GM23338 (cell line): ENCODE data around the gene HDHD5. TPM values are rescaled to one million over a fixed set of nuclear protein-coding genes. Genes with fewer than 3 reads are reported as not detected.

Experiments used
- ATAC-seq: fragments of 200-7000 bp; cut with Tn5 transposase; 3 replicates; pipeline ENCODE4 v1.9.1; 2020
- DNase-seq: peaks from one replicate; pipeline ENCODE4 v3.0.0-alpha.2; 2015; ENCODE audit warnings: low spot score
- H2AFZ ChIP-seq: fragments of 200-600 bp; sonication (generic); 2 replicates; pipeline ENCODE4 v1.8.0; 2016; ENCODE audit warnings: antibody characterized with exemption, mild to moderate bottlenecking, moderate library complexity
- H3F3A ChIP-seq: fragments of 200-600 bp; sonication (generic); replicated peaks from 2 replicates; pipeline ENCODE4 v1.8.0; 2017; ENCODE audit warnings: antibody characterized with exemption, mixed run types, low read depth
- H3K27ac ChIP-seq: fragments of 200-600 bp; sonication (generic); 2 replicates; pipeline ENCODE4 v1.6.1; 2016; ENCODE audit warnings: low read depth
- H3K27me3 ChIP-seq: fragments of 200-600 bp; sonication (generic); 2 replicates; pipeline ENCODE4 v1.8.0; 2016; ENCODE audit warnings: mild to moderate bottlenecking, mixed run types, moderate library complexity; ENCODE audit not compliant: insufficient read depth
- H3K36me3 ChIP-seq: fragments of 200-600 bp; sonication (generic); 2 replicates; pipeline ENCODE4 v1.8.0; 2016; ENCODE audit warnings: mild to moderate bottlenecking; ENCODE audit not compliant: insufficient read depth
- H3K4me1 ChIP-seq: fragments of 200-600 bp; sonication (generic); 2 replicates; pipeline ENCODE4 v1.8.0; 2016; ENCODE audit warnings: mild to moderate bottlenecking, moderate library complexity; ENCODE audit not compliant: insufficient read depth
- H3K4me2 ChIP-seq: fragments of 200-600 bp; sonication (generic); 2 replicates; pipeline ENCODE4 v1.7.1; 2017; ENCODE audit warnings: mixed run types
- H3K4me3 ChIP-seq: fragments of 200-600 bp; sonication (generic); 2 replicates; pipeline ENCODE4 v1.6.1; 2016; ENCODE audit warnings: mixed run types
- H3K79me2 ChIP-seq: fragments of 200-600 bp; sonication (generic); replicated peaks from 2 replicates; pipeline ENCODE4 v1.8.0; 2017; ENCODE audit warnings: mild to moderate bottlenecking; ENCODE audit not compliant: insufficient read depth
- H3K9me2 ChIP-seq: fragments of 200-600 bp; sonication (generic); 2 replicates; pipeline ENCODE4 v1.8.0; 2017; ENCODE audit not compliant: insufficient read depth
- H4K20me1 ChIP-seq: fragments of 200-600 bp; sonication (generic); replicated peaks from 2 replicates; pipeline ENCODE4 v1.8.0; 2017; ENCODE audit warnings: mild to moderate bottlenecking; ENCODE audit not compliant: insufficient read depth
- H3K27ac Mint-ChIP-seq: 2 replicates; pipeline ENCODE4 v1.8.0; 2020; ENCODE audit warnings: inconsistent platforms, mild to moderate bottlenecking, moderate library complexity, mixed read lengths
- H3K27me3 Mint-ChIP-seq: 3 replicates; pipeline ENCODE4 v1.8.0; 2022; ENCODE audit warnings: low read depth, mild to moderate bottlenecking, moderate library complexity, mixed read lengths, inconsistent platforms; ENCODE audit not compliant: insufficient read depth, poor library complexity
- H3K36me3 Mint-ChIP-seq: 3 replicates; pipeline ENCODE4 v1.8.0; 2021; ENCODE audit warnings: low read depth, mild to moderate bottlenecking, inconsistent platforms, moderate library complexity, mixed read lengths
- H3K4me1 Mint-ChIP-seq: 3 replicates; pipeline ENCODE4 v1.8.0; 2020; ENCODE audit warnings: mild to moderate bottlenecking, inconsistent platforms, mixed read lengths
- H3K4me3 Mint-ChIP-seq: 3 replicates; pipeline ENCODE4 v1.8.0; 2021; ENCODE audit warnings: moderate library complexity, mild to moderate bottlenecking, inconsistent platforms, mixed read lengths
- H3K9me3 Mint-ChIP-seq: 3 replicates; pipeline ENCODE4 v1.8.0; 2020; ENCODE audit warnings: moderate library complexity, mild to moderate bottlenecking, inconsistent platforms, mixed read lengths
- CREB1 ChIP-seq: fragments of 250-450 bp; sonication (Bioruptor Pico); IDR thresholded peaks from 2 replicates; pipeline ENCODE4 v1.5.0; 2020; ENCODE audit warnings: low read depth, mild to moderate bottlenecking, moderate library complexity
- ETS1 ChIP-seq: IDR thresholded peaks from 2 replicates; pipeline ENCODE4 v1.6.1; 2016; ENCODE audit warnings: antibody characterized with exemption
- EZH2phosphoT487 ChIP-seq: fragments of 200-600 bp; sonication (generic); IDR thresholded peaks from one replicate; pipeline ENCODE4 v1.8.1; 2018; ENCODE audit warnings: antibody characterized with exemption; ENCODE audit not compliant: unreplicated experiment
- POLR2AphosphoS5 ChIP-seq: IDR thresholded peaks from 2 replicates; pipeline ENCODE4 v1.6.1; 2016; ENCODE audit warnings: antibody characterized with exemption, low read depth
- STAT1 ChIP-seq: IDR thresholded peaks from one replicate; pipeline ENCODE4 v1.6.1; 2016; ENCODE audit warnings: antibody characterized with exemption; ENCODE audit not compliant: unreplicated experiment
- ZNF331 ChIP-seq: fragments of 250-450 bp; sonication (Bioruptor Pico); IDR thresholded peaks from 2 replicates; pipeline ENCODE4 v1.5.0; 2020; ENCODE audit warnings: low read depth, mild to moderate bottlenecking, moderate library complexity
- polyA plus RNA-seq: library from polyadenylated mRNA; unstranded; fragments of >200 nt; fragmentation: Nextera tagmentation; extraction: Ambion mirVana; gene quantifications from 2 replicates; pipeline ENCODE4 v1.2.1, GENCODE V29; 2016
- total RNA-seq: library from RNA; depleted of rRNA; stranded (reverse); fragments of >200 nt; shearing (Covaris generic); gene quantifications from 2 replicates; pipeline ENCODE4 v1.2.3, GENCODE V29; 2014
- TF ChIP-seq, protein P1 (sequence below): IDR thresholded peaks from one replicate; pipeline ENCODE4 v1.6.1; 2018; ENCODE audit warnings: antibody characterized with exemption; ENCODE audit not compliant: unreplicated experiment
- TF ChIP-seq, protein P2 (sequence below), 2 experiments: fragments of 200-600 bp in 1 of 2; sonication (generic) in 1 of 2; conservative IDR thresholded peaks; 2 replicates each; pipeline versions ENCODE4 v1.5.1 to v1.6.1; 2016 to 2017; ENCODE audit warnings: antibody characterized with exemption in 2 of 2, low read depth in 2 of 2, mild to moderate bottlenecking in 2 of 2, moderate library complexity in 1 of 2

The HDHD5 gene
- total and polyA plus RNA-seq, 2 experiments from 2014 or later: 70.0 to 116 TPM

GRCh38 chr22:17102297-17102667 lies 56.8 kb downstream of the HDHD5 start:
- H3K27ac Mint-ChIP-seq: no peak overlapping the region
- Histone ChIP-seq H3K27me3 (no peaks in the 10 kb centered on the region), H3K4me3 (no peak overlapping the region), H3K4me2 (no peak overlapping the region), H3K27ac (no peak overlapping the region), H3K79me2 (no peaks in the 10 kb centered on the region), H3K4me1 (no peaks in the 10 kb centered on the region), H3K36me3 (no peaks in the 10 kb centered on the region; the same call in 1 of the 2 replicates), H3F3A (0 out of 2 replicates have a peak, but pooled peaks cover 2% of the 10 kb centered on the region), H3K9me2 (no peaks in the 10 kb centered on the region), H2AFZ (no peak overlapping the region), H4K20me1 (0 out of 2 replicates have a peak, but pooled peaks cover 3% of the 10 kb centered on the region)
- no peak for TF ChIP-seq ZNF331
- TF ChIP-seq ETS1: no peak
- no peak for TF ChIP-seq EZH2phosphoT487
- TF ChIP-seq POLR2AphosphoS5: no peak
- no peak for TF ChIP-seq CREB1 (CRISPR knock-in tag)
- TF ChIP-seq, protein P1, sequence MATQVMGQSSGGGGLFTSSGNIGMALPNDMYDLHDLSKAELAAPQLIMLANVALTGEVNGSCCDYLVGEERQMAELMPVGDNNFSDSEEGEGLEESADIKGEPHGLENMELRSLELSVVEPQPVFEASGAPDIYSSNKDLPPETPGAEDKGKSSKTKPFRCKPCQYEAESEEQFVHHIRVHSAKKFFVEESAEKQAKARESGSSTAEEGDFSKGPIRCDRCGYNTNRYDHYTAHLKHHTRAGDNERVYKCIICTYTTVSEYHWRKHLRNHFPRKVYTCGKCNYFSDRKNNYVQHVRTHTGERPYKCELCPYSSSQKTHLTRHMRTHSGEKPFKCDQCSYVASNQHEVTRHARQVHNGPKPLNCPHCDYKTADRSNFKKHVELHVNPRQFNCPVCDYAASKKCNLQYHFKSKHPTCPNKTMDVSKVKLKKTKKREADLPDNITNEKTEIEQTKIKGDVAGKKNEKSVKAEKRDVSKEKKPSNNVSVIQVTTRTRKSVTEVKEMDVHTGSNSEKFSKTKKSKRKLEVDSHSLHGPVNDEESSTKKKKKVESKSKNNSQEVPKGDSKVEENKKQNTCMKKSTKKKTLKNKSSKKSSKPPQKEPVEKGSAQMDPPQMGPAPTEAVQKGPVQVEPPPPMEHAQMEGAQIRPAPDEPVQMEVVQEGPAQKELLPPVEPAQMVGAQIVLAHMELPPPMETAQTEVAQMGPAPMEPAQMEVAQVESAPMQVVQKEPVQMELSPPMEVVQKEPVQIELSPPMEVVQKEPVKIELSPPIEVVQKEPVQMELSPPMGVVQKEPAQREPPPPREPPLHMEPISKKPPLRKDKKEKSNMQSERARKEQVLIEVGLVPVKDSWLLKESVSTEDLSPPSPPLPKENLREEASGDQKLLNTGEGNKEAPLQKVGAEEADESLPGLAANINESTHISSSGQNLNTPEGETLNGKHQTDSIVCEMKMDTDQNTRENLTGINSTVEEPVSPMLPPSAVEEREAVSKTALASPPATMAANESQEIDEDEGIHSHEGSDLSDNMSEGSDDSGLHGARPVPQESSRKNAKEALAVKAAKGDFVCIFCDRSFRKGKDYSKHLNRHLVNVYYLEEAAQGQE: no peak
- no peak overlapping the region for H3K4me3 Mint-ChIP-seq
- H3K4me1 Mint-ChIP-seq: no peaks in the 10 kb centered on the region; the same call in 1 of the 3 replicates
- no peaks in the 10 kb centered on the region; the same call in 2 of the 3 replicates for H3K9me3 Mint-ChIP-seq
- H3K27me3 Mint-ChIP-seq: peaks cover 3% of the 10 kb centered on the region
- DNase-seq (no peak), ATAC-seq (no peak)
- H3K36me3 Mint-ChIP-seq: peaks cover 14% of the 10 kb centered on the region; the same call in 2 of the 3 replicates

DNA sequence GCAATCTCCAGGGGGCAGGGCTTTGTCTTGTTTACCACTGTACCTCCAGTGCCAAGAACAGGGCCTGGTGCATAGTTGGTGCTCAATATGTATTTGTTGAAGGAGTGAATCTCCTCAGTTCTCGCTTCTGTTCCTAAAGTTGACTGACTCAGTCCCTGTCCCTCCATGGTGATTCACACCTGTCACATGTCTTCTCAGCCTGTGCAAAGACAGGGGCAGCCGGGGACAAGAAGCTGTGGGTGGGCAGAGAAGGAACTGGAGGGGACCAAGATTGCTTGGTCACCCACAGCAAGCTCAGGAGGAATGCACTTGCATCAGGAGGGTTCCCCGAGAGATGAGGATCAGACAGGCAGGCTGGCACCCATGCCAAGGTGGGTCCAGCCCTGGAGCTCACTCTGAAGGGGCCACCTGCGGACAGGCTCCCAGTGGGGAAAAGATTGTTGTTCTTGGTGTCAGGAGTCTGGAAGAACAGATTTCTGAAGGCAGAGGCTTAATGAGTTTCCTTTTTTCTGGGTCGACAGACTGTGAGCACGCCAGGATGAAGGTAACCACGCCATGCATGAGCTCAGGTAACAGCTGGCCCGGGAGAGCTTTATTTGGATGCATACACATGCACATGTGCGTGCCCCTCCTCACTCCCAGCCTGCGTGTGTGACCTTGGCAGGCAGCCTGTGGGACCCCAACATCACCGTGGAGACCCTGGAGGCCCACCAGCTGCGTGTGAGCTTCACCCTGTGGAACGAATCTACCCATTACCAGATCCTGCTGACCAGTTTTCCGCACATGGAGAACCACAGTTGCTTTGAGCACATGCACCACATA lies 57.4 kb downstream of the HDHD5 start:
- H3K36me3 Mint-ChIP-seq: peaks cover 14% of the 10 kb centered on the region; the same call in 2 of the 3 replicates
- Histone ChIP-seq H3K27ac (no peak overlapping the region), H4K20me1 (0 out of 2 replicates have a peak, but pooled peaks cover 3% of the 10 kb centered on the region), H3K79me2 (no peaks in the 10 kb centered on the region), H3K36me3 (no peaks in the 10 kb centered on the region; the same call in 1 of the 2 replicates), H3K4me1 (no peaks in the 10 kb centered on the region), H3K9me2 (no peaks in the 10 kb centered on the region), H2AFZ (no peak overlapping the region), H3F3A (0 out of 2 replicates have a peak, but pooled peaks cover 2% of the 10 kb centered on the region), H3K4me2 (no peak overlapping the region), H3K27me3 (no peaks in the 10 kb centered on the region), H3K4me3 (no peak overlapping the region)
- DNase-seq (no peak), ATAC-seq (no peak)
- no peak overlapping the region for H3K4me3 Mint-ChIP-seq
- no peak overlapping the region for H3K27ac Mint-ChIP-seq
- H3K9me3 Mint-ChIP-seq: no peaks in the 10 kb centered on the region
- H3K4me1 Mint-ChIP-seq: no peaks in the 10 kb centered on the region; the same call in 1 of the 3 replicates
- TF ChIP-seq, protein P2, sequence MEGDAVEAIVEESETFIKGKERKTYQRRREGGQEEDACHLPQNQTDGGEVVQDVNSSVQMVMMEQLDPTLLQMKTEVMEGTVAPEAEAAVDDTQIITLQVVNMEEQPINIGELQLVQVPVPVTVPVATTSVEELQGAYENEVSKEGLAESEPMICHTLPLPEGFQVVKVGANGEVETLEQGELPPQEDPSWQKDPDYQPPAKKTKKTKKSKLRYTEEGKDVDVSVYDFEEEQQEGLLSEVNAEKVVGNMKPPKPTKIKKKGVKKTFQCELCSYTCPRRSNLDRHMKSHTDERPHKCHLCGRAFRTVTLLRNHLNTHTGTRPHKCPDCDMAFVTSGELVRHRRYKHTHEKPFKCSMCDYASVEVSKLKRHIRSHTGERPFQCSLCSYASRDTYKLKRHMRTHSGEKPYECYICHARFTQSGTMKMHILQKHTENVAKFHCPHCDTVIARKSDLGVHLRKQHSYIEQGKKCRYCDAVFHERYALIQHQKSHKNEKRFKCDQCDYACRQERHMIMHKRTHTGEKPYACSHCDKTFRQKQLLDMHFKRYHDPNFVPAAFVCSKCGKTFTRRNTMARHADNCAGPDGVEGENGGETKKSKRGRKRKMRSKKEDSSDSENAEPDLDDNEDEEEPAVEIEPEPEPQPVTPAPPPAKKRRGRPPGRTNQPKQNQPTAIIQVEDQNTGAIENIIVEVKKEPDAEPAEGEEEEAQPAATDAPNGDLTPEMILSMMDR (conservative IDR thresholded peaks at IDR 0.05; ENCODE audit: low read depth in 2 of 2): no peak
- no peak for TF ChIP-seq STAT1
- TF ChIP-seq, protein P1: no peak
- no peak for TF ChIP-seq CREB1 (CRISPR knock-in tag)
- peaks cover 4% of the 10 kb centered on the region for H3K27me3 Mint-ChIP-seq
